Loucy (cell line): ENCODE data around the gene KRTAP21-2.

Source experiments
- H2AFZ ChIP-seq: fragments of 200-600 bp; sonication (generic); 2 replicates; pipeline ENCODE4 v1.6.0; 2016; ENCODE audit warnings: antibody characterized with exemption, mild to moderate bottlenecking, low read length, moderate library complexity
- H3F3A ChIP-seq: fragments of 200-600 bp; 2 replicates; pipeline ENCODE4 v1.6.0; 2016; ENCODE audit warnings: antibody characterized with exemption, low read depth, mild to moderate bottlenecking
- H3K27me3 ChIP-seq: fragments of 200-600 bp; sonication (generic); 2 replicates; pipeline ENCODE4 v1.6.1; 2014; ENCODE audit warnings: low read length, mild to moderate bottlenecking; ENCODE audit not compliant: insufficient read depth, poor library complexity, severe bottlenecking
- H3K36me3 ChIP-seq: fragments of 200-600 bp; sonication (generic); 2 replicates; pipeline ENCODE4 v1.6.1; 2016; ENCODE audit warnings: low read length; ENCODE audit not compliant: insufficient read depth
- H3K4me1 ChIP-seq: fragments of 200-600 bp; sonication (generic); 2 replicates; pipeline ENCODE4 v1.5.1; 2014; ENCODE audit warnings: low read length, mild to moderate bottlenecking; ENCODE audit not compliant: insufficient read depth, poor library complexity, severe bottlenecking
- H3K4me2 ChIP-seq: fragments of 200-600 bp; sonication (generic); 2 replicates; pipeline ENCODE4 v1.6.0; 2014; ENCODE audit warnings: antibody characterized with exemption, low read length, low read depth, mild to moderate bottlenecking; ENCODE audit not compliant: poor library complexity, severe bottlenecking
- H3K4me3 ChIP-seq: fragments of 200-600 bp; sonication (generic); 2 replicates; pipeline ENCODE4 v1.5.1; 2014; ENCODE audit warnings: low read length, mild to moderate bottlenecking, mixed read lengths; ENCODE audit not compliant: poor library complexity, severe bottlenecking
- H3K79me2 ChIP-seq: fragments of 200-600 bp; sonication (generic); 2 replicates; pipeline ENCODE4 v1.6.1; 2014; ENCODE audit warnings: low read length; ENCODE audit not compliant: insufficient read depth
- H3K9ac ChIP-seq: fragments of 200-600 bp; sonication (generic); 2 replicates; pipeline ENCODE4 v1.6.0; 2014; ENCODE audit warnings: mild to moderate bottlenecking, low read depth, low read length, moderate library complexity; ENCODE audit not compliant: poor library complexity, severe bottlenecking
- H3K9me2 ChIP-seq: fragments of 200-600 bp; sonication (generic); replicated peaks from 2 replicates; pipeline ENCODE4 v1.6.1; 2016; ENCODE audit warnings: low read depth, low read length, mixed read lengths
- H3K9me3 ChIP-seq: fragments of 200-600 bp; sonication (generic); 2 replicates; pipeline ENCODE4 v1.6.1; 2014; ENCODE audit warnings: mild to moderate bottlenecking, antibody characterized with exemption, low read length, low read depth; ENCODE audit not compliant: insufficient read depth
- H4K20me1 ChIP-seq: fragments of 200-600 bp; sonication (generic); 2 replicates; pipeline ENCODE4 v1.6.0; 2014; ENCODE audit warnings: antibody characterized with exemption, low read length, mild to moderate bottlenecking; ENCODE audit not compliant: insufficient read depth, poor library complexity, severe bottlenecking
- CTCF ChIP-seq: fragments of 200-600 bp; sonication (generic); conservative IDR thresholded peaks from 2 replicates; pipeline ENCODE4 v1.5.1; 2014; ENCODE audit warnings: mild to moderate bottlenecking, antibody characterized with exemption, low read length
- EZH2phosphoT487 ChIP-seq: fragments of 200-600 bp; IDR thresholded peaks from 2 replicates; pipeline ENCODE4 v1.6.1; 2018; ENCODE audit warnings: antibody characterized with exemption, mild to moderate bottlenecking, moderate library complexity, borderline replicate concordance

Gene KRTAP21-2

GRCh38 chr21:30710499-30710898 is 36.6 kb downstream of the KRTAP21-2 start:
- Histone ChIP-seq H3K36me3 (no peaks in the 10 kb centered on the region), H4K20me1 (no peaks in the 10 kb centered on the region), H3K27me3 (no peaks in the 10 kb centered on the region), H3K79me2 (no peaks in the 10 kb centered on the region), H3F3A (no peaks in the 10 kb centered on the region), H3K9me2 (no peaks in the 10 kb centered on the region), H3K4me1 (no peaks in the 10 kb centered on the region), H3K9ac (no peak overlapping the region), H3K4me3 (no peak overlapping the region), H2AFZ (no peak overlapping the region), H3K9me3 (no peaks in the 10 kb centered on the region), H3K4me2 (no peak overlapping the region)
- TF ChIP-seq EZH2phosphoT487: no peak
- TF ChIP-seq CTCF: no peak

GRCh38 chr21:30707409-30707808 is 39.6 kb downstream of the KRTAP21-2 start:
- no peak overlapping the region for H2AFZ ChIP-seq

More at GRCh38 chr21:30707409-30707808, 39.6 kb downstream of the KRTAP21-2 start:
- Histone ChIP-seq H3K27me3 (no peaks in the 10 kb centered on the region), H3F3A (no peaks in the 10 kb centered on the region), H3K9me2 (no peaks in the 10 kb centered on the region), H4K20me1 (no peaks in the 10 kb centered on the region), H3K36me3 (no peaks in the 10 kb centered on the region), H3K4me3 (no peak overlapping the region), H3K9ac (no peak overlapping the region), H3K9me3 (no peaks in the 10 kb centered on the region), H3K4me2 (no peak overlapping the region), H3K79me2 (no peaks in the 10 kb centered on the region), H3K4me1 (no peaks in the 10 kb centered on the region)
- no peak for TF ChIP-seq CTCF
- no peak for TF ChIP-seq EZH2phosphoT487
